ENCODE measurements around the gene CST4.
A peak's percentile ranks its signal among the peaks of the same experiment; 100 is the strongest.
"Not testable (repeated sequence)": the region's sequence is repeated elsewhere in the genome, so short reads cannot be mapped to it uniquely, and the experiment has no call there.

CST4 gene

GRCh38 chr20:23666189-23666588 lies 22.6 kb downstream of the CST4 start:
- Histone ChIP-seq H3K27me3 (ENCODE audit: insufficient read depth, low read depth, severe bottlenecking) (no peaks in the 10 kb centered on the region), H3K9me3 (ENCODE audit: severe bottlenecking) (no peaks in the 10 kb centered on the region), H3K27ac (no peak overlapping the region), H3K4me3 (ENCODE audit: low read depth, low read length) (no peak overlapping the region), H3K36me3 (no peaks in the 10 kb centered on the region)
- TF ChIP-seq CTCF (IDR thresholded peaks at IDR 0.05; ENCODE audit: low read depth, low read length) = peak; percentile 47
- DNase-seq = peak; percentile 29

- H3K27me3 ChIP-seq (ENCODE audit: insufficient read depth, low read depth, severe bottlenecking) = no peaks in the 10 kb centered on the region
- H3K36me3 ChIP-seq = no peaks in the 10 kb centered on the region
- no peaks in the 10 kb centered on the region for H3K9me3 ChIP-seq (ENCODE audit: severe bottlenecking)
- DNase-seq = no peak
- H3K27ac ChIP-seq = no peak overlapping the region
- no peak overlapping the region for H3K4me3 ChIP-seq (ENCODE audit: low read depth, low read length)
- no peak for TF ChIP-seq CTCF (IDR thresholded peaks at IDR 0.05; ENCODE audit: low read depth, low read length)
Measured at GRCh38 chr20:23664954-23665353, 23.9 kb downstream of the CST4 start.

- not testable (repeated sequence) for DNase-seq; H3K27ac ChIP-seq; H3K36me3 ChIP-seq; H3K27me3 ChIP-seq (ENCODE audit: insufficient read depth, low read depth, severe bottlenecking); H3K4me3 ChIP-seq (ENCODE audit: low read depth, low read length); H3K9me3 ChIP-seq (ENCODE audit: severe bottlenecking)
Measured at GRCh38 chr20:23664046-23664445, 24.8 kb downstream of the CST4 start.

GRCh38 chr20:23663180-23663579 lies 25.7 kb downstream of the CST4 start:
- no peak for TF ChIP-seq CTCF (IDR thresholded peaks at IDR 0.05; ENCODE audit: low read depth, low read length)
- no peak for DNase-seq
- no peaks in the 10 kb centered on the region for H3K36me3 ChIP-seq

GRCh38 chr20:23662276-23662870 lies 26.5 kb downstream of the CST4 start:
- no peaks in the 10 kb centered on the region for H3K36me3 ChIP-seq
- no peaks in the 10 kb centered on the region for H3K27me3 ChIP-seq (ENCODE audit: insufficient read depth, low read depth, severe bottlenecking)
- TF ChIP-seq CTCF (IDR thresholded peaks at IDR 0.05; ENCODE audit: low read depth, low read length) = no peak
- DNase-seq = no peak
- H3K9me3 ChIP-seq (ENCODE audit: severe bottlenecking) = no peaks in the 10 kb centered on the region
- no peak overlapping the region for H3K4me3 ChIP-seq (ENCODE audit: low read depth, low read length)
- no peak overlapping the region for H3K27ac ChIP-seq

More at GRCh38 chr20:23663180-23663579, 25.7 kb downstream of the CST4 start:
- H3K27ac ChIP-seq = no peak overlapping the region
- no peak overlapping the region for H3K4me3 ChIP-seq (ENCODE audit: low read depth, low read length)
- no peaks in the 10 kb centered on the region for H3K9me3 ChIP-seq (ENCODE audit: severe bottlenecking)
- no peaks in the 10 kb centered on the region for H3K27me3 ChIP-seq (ENCODE audit: insufficient read depth, low read depth, severe bottlenecking)

- no peak for DNase-seq
- Histone ChIP-seq H3K27ac (no peak overlapping the region), H3K4me3 (ENCODE audit: low read depth, low read length) (no peak overlapping the region), H3K27me3 (ENCODE audit: insufficient read depth, low read depth, severe bottlenecking) (no peaks in the 10 kb centered on the region), H3K36me3 (no peaks in the 10 kb centered on the region), H3K9me3 (ENCODE audit: severe bottlenecking) (no peaks in the 10 kb centered on the region)
- TF ChIP-seq CTCF (IDR thresholded peaks at IDR 0.05; ENCODE audit: low read depth, low read length) = no peak
Measured at GRCh38 chr20:23661002-23661429, 27.8 kb downstream of the CST4 start.
